ENCODE measurements around the gene SLC13A2. TPM values are rescaled to one million over a fixed set of nuclear protein-coding genes. Genes with fewer than 3 reads are reported as not detected.

Gene SLC13A2
- total RNA-seq, 2 donors from 2014 or later = not detected

DNA sequence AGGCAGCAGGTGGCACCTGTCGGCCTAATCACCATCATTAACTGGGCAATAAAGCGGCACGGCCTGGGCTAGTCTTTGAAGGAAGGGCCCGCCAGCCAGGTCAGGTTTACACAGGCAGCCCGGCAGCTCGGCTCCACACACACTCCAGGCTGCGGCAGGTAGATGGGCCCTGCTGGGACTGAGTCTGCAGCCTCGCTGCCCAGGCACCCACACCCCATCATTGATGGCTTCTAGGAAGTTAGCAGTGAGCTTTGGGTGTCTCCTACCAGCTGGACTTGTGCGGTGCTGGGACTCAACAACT is 25.9 kb downstream of the SLC13A2 start:
- no peak for DNase-seq (ENCODE audit: low spot score)
- Histone ChIP-seq H3K36me3 (no peaks in the 10 kb centered on the region), H3K9me3 (no peaks in the 10 kb centered on the region), H3K4me1 (no peaks in the 10 kb centered on the region), H3K27ac (no peak overlapping the region), H3K4me3 (no peak overlapping the region), H3K27me3 (no peaks in the 10 kb centered on the region)
- TF ChIP-seq CTCF (IDR thresholded peaks at IDR 0.05) = no peak

DNA sequence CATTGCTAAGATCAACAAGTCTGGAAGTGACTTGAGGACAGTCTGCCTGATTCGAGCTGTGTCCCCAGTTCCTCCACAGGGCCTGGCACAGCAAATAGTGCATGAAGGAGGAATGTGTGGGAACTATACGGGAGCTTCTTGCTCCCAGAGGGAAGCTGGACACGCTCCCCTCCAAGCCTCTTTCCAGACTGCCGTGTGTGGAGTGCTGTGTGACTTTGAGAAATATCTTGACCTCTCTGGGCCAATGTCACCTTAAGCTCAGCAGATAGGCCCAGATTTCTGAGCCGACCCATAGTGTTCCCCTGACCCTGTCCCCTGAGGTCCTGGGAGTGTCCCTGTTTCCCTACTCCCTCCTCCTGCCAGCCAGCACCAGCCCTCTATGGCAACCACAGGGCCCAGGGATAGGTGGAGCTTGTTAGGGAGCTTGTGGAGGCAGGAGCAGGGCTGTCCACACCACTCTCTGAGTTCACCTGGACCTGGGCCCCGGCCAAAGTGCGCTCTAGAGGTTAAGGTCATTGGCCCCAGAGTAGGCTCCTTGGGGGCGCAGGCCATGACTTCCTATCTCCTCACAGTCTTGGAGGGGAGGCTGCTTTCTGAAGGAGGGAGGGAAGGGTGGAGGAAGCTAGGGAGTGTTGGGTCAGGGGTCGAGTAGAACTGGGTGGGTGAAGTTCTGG is 26.4 kb downstream of the SLC13A2 start:
- no peak for DNase-seq (ENCODE audit: low spot score)
- no peak for TF ChIP-seq CTCF (IDR thresholded peaks at IDR 0.05)
- Histone ChIP-seq H3K4me3 (no peak overlapping the region), H3K36me3 (no peaks in the 10 kb centered on the region), H3K4me1 (no peaks in the 10 kb centered on the region), H3K27ac (no peak overlapping the region), H3K27me3 (no peaks in the 10 kb centered on the region), H3K9me3 (no peaks in the 10 kb centered on the region)

DNA sequence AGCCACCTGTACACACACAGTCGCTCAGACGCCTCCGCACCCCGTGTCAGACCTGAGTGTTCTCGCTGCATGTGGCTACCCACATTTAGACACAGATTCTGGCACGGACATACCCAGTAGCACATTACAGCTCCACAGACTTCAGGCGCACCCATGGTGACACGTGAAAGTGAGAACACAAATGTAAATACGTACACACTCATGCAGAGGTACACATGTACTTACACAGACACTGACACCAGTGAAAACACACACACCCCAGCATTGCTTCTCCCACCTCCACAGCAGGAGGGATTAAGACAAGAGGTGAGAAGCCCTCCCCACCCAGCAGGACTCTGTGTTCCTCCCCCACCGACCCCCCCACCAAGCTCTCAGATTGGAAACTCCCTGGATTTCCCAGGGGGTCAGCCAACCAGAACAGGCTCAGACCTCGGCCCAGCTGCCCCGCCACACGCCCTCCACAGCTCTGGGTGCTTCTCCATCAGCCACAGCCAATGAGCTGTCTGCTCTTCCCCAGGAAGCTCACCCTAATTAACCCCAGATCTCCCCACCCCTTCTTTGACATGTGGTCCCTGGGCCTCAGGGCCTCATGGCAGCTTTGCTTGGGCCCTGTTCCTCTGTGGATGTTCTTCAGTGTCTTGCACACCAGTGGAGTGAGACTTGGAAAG is 27.4 kb downstream of the SLC13A2 start:
- Histone ChIP-seq H3K36me3 (no peaks in the 10 kb centered on the region), H3K27me3 (no peaks in the 10 kb centered on the region), H3K4me3 (no peak overlapping the region), H3K9me3 (no peaks in the 10 kb centered on the region), H3K27ac (no peak overlapping the region), H3K4me1 (no peaks in the 10 kb centered on the region)
- no peak for TF ChIP-seq CTCF (IDR thresholded peaks at IDR 0.05)
- no peak for DNase-seq (ENCODE audit: low spot score)

- no peak overlapping the region for H3K27ac ChIP-seq
- no peaks in the 10 kb centered on the region for H3K9me3 ChIP-seq
- no peaks in the 10 kb centered on the region for H3K4me1 ChIP-seq
- no peak for DNase-seq (ENCODE audit: low spot score)
- H3K4me3 ChIP-seq = no peak overlapping the region
- H3K27me3 ChIP-seq = no peaks in the 10 kb centered on the region
- TF ChIP-seq CTCF (IDR thresholded peaks at IDR 0.05) = no peak
- no peaks in the 10 kb centered on the region for H3K36me3 ChIP-seq
These were observed 28.2 kb downstream of the SLC13A2 start for GRCh38 chr17:28501421-28502284.

DNA sequence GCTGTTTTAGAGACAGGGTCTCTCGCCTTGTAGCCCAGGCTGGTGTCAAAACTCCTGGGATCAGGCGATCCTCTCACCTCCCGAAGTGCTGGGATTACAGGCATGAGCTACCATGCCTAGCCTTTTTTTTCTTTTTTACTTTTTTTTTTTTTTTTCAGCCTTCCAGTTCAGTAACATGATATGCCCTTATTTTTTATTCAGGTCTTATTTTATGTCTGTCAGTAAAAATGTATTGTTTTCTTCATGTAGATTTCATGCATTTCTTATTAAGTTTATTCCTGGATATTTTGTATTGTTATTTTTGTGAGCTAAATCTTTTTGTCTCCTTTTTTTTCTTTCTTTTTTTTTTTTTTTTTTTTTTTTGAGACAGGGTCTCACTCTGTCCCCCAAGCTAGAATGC is 30.0 kb downstream of the SLC13A2 start:
- Histone ChIP-seq H3K27me3 (peaks cover 0 to 5% of the 10 kb centered on the region in 2 donors), H3K9me3 (no peaks in the 10 kb centered on the region), H3K27ac (no peak overlapping the region), H3K4me3 (no peak overlapping the region), H3K4me1 (no peaks in the 10 kb centered on the region), H3K36me3 (no peaks in the 10 kb centered on the region)
- DNase-seq (ENCODE audit: low spot score) = no peak
- TF ChIP-seq CTCF (IDR thresholded peaks at IDR 0.05) = no peak
